Measurements from ENCODE around the gene PMM2. TPM values are rescaled to one million over a fixed set of nuclear protein-coding genes. Genes with fewer than 3 reads are reported as not detected.

The PMM2 gene
- total RNA-seq, 1 experiment from 2014 or later: 53.3 TPM

- Histone ChIP-seq H3K9me3 (ENCODE audit: control insufficient read depth in 1 of 2, insufficient read depth in 1 of 2, low read depth in 1 of 2, low read length in 2 of 2) (no peaks in the 10 kb centered on the region), H3K36me3 (ENCODE audit: control insufficient read depth in 1 of 2, insufficient read depth in 2 of 2, low read length in 2 of 2) (peaks cover 26 to 55% of the 10 kb centered on the region in 2 experiments), H3K27ac (ENCODE audit: low read depth, low read length) (0 out of 2 replicates have a peak overlapping the region, but pooled peaks have one; percentile 24), H3K4me3 (replicated peaks in 1 of 2; ENCODE audit: low read depth in 1 of 2, low read length in 2 of 2) (no peak overlapping the region), H3K4me1 (ENCODE audit: control insufficient read depth in 1 of 2, insufficient read depth in 2 of 2, low read length in 2 of 2) (no peaks in the 10 kb centered on the region; a peak in 1 of 4 replicates), H4K20me1 (ENCODE audit: insufficient read depth) (no peaks in the 10 kb centered on the region), H3K9me2 (ENCODE audit: insufficient read depth) (no peaks in the 10 kb centered on the region), H3K27me3 (ENCODE audit: insufficient read depth, low read length) (no peaks in the 10 kb centered on the region), H3K4me2 (ENCODE audit: low read length) (no peak overlapping the region), H3K79me2 (ENCODE audit: insufficient read depth, low read length) (peaks cover 7% of the 10 kb centered on the region), H2AFZ (ENCODE audit: low read depth, low read length, poor library complexity, severe bottlenecking) (no peak overlapping the region), H3K9ac (ENCODE audit: low read length) (no peak overlapping the region)
- no peak for TF ChIP-seq MAX (IDR thresholded peaks at IDR 0.05)
- TF ChIP-seq POLR2AphosphoS5 (IDR thresholded peaks at IDR 0.05; ENCODE audit: low read depth, low read length): 0 out of 2 replicates have a peak, but pooled peaks have one; percentile 4
- DNase-seq (ENCODE audit: low read depth, low spot score) (no peak), ATAC-seq (no peak)
- BruUV-seq (replicated peaks): no TSS peak
- CTCF ChIA-PET: no interaction called here
- POLR2A ChIA-PET: interaction anchor here (1.5 kb wide), 1 partner anchor 15 kb away, joined by 4 read pairs; the partner anchor contains the start of gene CARHSP1
- RAD21 ChIA-PET (ENCODE audit: low non-redundant PET in 1 of 2, low total read pairs in 2 of 2, uncharacterized antibody in 2 of 2, unreplicated experiment in 2 of 2): no interaction called here
- intact Hi-C loops (cut with micrococcal nuclease): no loop called here
Observed at GRCh38 chr16:8853611-8854010, 56.0 kb downstream of the PMM2 start.

DNA sequence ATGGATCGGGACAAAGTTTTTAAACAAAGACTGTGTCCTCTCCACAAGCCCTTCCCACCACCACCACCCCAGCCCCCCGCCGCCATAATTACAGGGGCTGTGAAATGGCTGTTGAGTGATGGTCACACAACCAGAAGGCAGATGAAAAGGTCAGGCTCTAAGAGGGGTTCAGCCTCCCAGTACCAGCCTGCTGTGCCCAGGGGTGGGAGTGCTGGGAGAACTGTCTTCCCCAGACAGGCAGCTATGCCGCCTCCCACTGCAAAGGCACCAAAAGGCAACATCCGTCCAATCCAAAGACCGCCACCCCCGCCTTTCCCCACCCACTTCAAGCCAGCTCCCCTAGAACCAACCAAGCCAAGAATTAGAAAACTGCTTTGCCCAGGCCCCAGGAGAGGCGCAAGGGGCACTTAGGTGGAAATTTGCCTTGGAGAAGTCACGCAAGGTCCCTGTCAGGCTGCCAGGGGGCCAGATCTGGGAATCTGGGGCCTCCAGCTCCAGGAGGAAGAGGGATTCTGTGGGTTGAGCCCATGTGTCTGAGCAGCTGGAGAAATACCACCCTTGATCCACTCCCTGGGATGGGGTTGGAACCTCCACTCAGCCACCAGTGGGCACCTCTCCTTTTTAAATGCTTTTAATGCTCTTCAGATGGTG is 56.8 kb downstream of the PMM2 start:
- Histone ChIP-seq H3K36me3 (ENCODE audit: control insufficient read depth in 1 of 2, insufficient read depth in 2 of 2, low read length in 2 of 2) (peaks cover 26 to 50% of the 10 kb centered on the region in 2 experiments), H2AFZ (ENCODE audit: low read depth, low read length, poor library complexity, severe bottlenecking) (no peak overlapping the region), H3K9ac (ENCODE audit: low read length) (no peak overlapping the region), H3K9me3 (ENCODE audit: control insufficient read depth in 1 of 2, insufficient read depth in 1 of 2, low read depth in 1 of 2, low read length in 2 of 2) (no peaks in the 10 kb centered on the region), H3K9me2 (ENCODE audit: insufficient read depth) (no peaks in the 10 kb centered on the region), H3K27me3 (ENCODE audit: insufficient read depth, low read length) (no peaks in the 10 kb centered on the region), H3K4me2 (ENCODE audit: low read length) (no peak overlapping the region), H3K27ac (ENCODE audit: low read depth, low read length) (no peak overlapping the region), H3K4me3 (replicated peaks in 1 of 2; ENCODE audit: low read depth in 1 of 2, low read length in 2 of 2) (no peak overlapping the region), H3K4me1 (ENCODE audit: control insufficient read depth in 1 of 2, insufficient read depth in 2 of 2, low read length in 2 of 2) (no peaks in the 10 kb centered on the region; a peak in 1 of 4 replicates), H3K79me2 (ENCODE audit: insufficient read depth, low read length) (peaks cover 15% of the 10 kb centered on the region), H4K20me1 (ENCODE audit: insufficient read depth) (no peaks in the 10 kb centered on the region)
- ChIA-PET POLR2A (interaction anchor here (1.5 kb wide), 1 partner anchor 14 kb away, joined by 4 read pairs; the partner anchor contains the start of gene CARHSP1), CTCF (interaction anchor here (1.0 kb wide), 1 partner anchor 26 kb away, joined by 4 read pairs; no protein-coding TSS in a partner anchor), RAD21 (ENCODE audit: low non-redundant PET in 1 of 2, low total read pairs in 2 of 2, uncharacterized antibody in 2 of 2, unreplicated experiment in 2 of 2) (no interaction called here)
- TF ChIP-seq TCF7L2 (IDR thresholded peaks at IDR 0.05; ENCODE audit: borderline replicate concordance, extremely low read depth, insufficient read depth, insufficient read length) (no peak), POLR2AphosphoS5 (IDR thresholded peaks at IDR 0.05; ENCODE audit: low read depth, low read length) (no peak; the same call in 1 of the 2 replicates), ZFX (IDR thresholded peaks at IDR 0.05) (no peak), SP1 (IDR thresholded peaks at IDR 0.05; ENCODE audit: low read depth) (no peak), POLR2A (IDR thresholded peaks at IDR 0.05; ENCODE audit: borderline replicate concordance, extremely low read depth, insufficient read depth, insufficient read length) (no peak), ZNF274 (IDR thresholded peaks at IDR 0.05; ENCODE audit: low read depth, low read length) (no peak), YY1 (IDR thresholded peaks at IDR 0.05; ENCODE audit: extremely low read depth, insufficient replicate concordance, low read depth, low read length) (no peak), EGR1 (IDR thresholded peaks at IDR 0.05; ENCODE audit: low read depth) (no peak)
- TF ChIP-seq, protein P1, sequence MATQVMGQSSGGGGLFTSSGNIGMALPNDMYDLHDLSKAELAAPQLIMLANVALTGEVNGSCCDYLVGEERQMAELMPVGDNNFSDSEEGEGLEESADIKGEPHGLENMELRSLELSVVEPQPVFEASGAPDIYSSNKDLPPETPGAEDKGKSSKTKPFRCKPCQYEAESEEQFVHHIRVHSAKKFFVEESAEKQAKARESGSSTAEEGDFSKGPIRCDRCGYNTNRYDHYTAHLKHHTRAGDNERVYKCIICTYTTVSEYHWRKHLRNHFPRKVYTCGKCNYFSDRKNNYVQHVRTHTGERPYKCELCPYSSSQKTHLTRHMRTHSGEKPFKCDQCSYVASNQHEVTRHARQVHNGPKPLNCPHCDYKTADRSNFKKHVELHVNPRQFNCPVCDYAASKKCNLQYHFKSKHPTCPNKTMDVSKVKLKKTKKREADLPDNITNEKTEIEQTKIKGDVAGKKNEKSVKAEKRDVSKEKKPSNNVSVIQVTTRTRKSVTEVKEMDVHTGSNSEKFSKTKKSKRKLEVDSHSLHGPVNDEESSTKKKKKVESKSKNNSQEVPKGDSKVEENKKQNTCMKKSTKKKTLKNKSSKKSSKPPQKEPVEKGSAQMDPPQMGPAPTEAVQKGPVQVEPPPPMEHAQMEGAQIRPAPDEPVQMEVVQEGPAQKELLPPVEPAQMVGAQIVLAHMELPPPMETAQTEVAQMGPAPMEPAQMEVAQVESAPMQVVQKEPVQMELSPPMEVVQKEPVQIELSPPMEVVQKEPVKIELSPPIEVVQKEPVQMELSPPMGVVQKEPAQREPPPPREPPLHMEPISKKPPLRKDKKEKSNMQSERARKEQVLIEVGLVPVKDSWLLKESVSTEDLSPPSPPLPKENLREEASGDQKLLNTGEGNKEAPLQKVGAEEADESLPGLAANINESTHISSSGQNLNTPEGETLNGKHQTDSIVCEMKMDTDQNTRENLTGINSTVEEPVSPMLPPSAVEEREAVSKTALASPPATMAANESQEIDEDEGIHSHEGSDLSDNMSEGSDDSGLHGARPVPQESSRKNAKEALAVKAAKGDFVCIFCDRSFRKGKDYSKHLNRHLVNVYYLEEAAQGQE (IDR thresholded peaks at IDR 0.05; ENCODE audit: low read depth): no peak
- no peak for ATAC-seq
- DNase-seq (ENCODE audit: low read depth, low spot score): no peak
- no TSS peak for BruUV-seq (replicated peaks)
- intact Hi-C loops (cut with micrococcal nuclease): no loop called here

Data from HCT116 (cell line).